Neural progenitor cell (in vitro differentiated cells): ENCODE data around the gene FBN2. TPM values are rescaled to one million over a fixed set of nuclear protein-coding genes. Genes with fewer than 3 reads are reported as not detected.

Experiments used
- DNase-seq: peaks from one replicate; pipeline ENCODE4 v3.0.0-alpha.2; 2016; ENCODE audit warnings: low spot score
- H2AFZ ChIP-seq: fragments of 200-600 bp; sonication (generic); replicated peaks from 2 replicates; pipeline ENCODE4 v1.6.1; 2016; ENCODE audit warnings: antibody characterized with exemption
- H3F3A ChIP-seq: fragments of 200-600 bp; sonication (generic); 2 replicates; pipeline ENCODE4 v1.6.1; 2016; ENCODE audit warnings: antibody characterized with exemption, low read depth
- H3K27ac ChIP-seq: fragments of 200-600 bp; sonication (generic); 2 replicates; pipeline ENCODE4 v1.5.1; 2016; ENCODE audit warnings: mild to moderate bottlenecking
- H3K27me3 ChIP-seq: fragments of 200-600 bp; sonication (generic); 2 replicates; pipeline ENCODE4 v1.6.1; 2016; ENCODE audit warnings: mild to moderate bottlenecking, moderate library complexity
- H3K36me3 ChIP-seq: fragments of 200-600 bp; sonication (generic); 2 replicates; pipeline ENCODE4 v1.5.1; 2016
- H3K4me1 ChIP-seq: fragments of 200-600 bp; sonication (generic); 2 replicates; pipeline ENCODE4 v1.6.1; 2016; ENCODE audit warnings: mixed run types
- H3K4me2 ChIP-seq: fragments of 200-600 bp; sonication (generic); 2 replicates; pipeline ENCODE4 v1.6.1; 2016
- H3K4me3 ChIP-seq: fragments of 200-600 bp; sonication (generic); 2 replicates; pipeline ENCODE4 v1.5.1; 2016
- H3K79me2 ChIP-seq: fragments of 200-600 bp; sonication (generic); 2 replicates; pipeline ENCODE4 v1.6.1; 2016; ENCODE audit warnings: low read depth
- H3K9ac ChIP-seq: fragments of 200-600 bp; sonication (generic); 2 replicates; pipeline ENCODE4 v1.6.1; 2016
- H3K9me3 ChIP-seq: fragments of 200-600 bp; sonication (generic); 2 replicates; pipeline ENCODE4 v1.5.1; 2016; ENCODE audit warnings: low read depth
- H4K20me1 ChIP-seq: fragments of 200-600 bp; sonication (generic); 2 replicates; pipeline ENCODE4 v1.6.1; 2016; ENCODE audit warnings: low read depth
- H3K27ac Mint-ChIP-seq: 3 replicates; pipeline ENCODE4 v1.8.0; 2021; ENCODE audit warnings: mixed read lengths
- H3K27me3 Mint-ChIP-seq: 2 replicates; pipeline ENCODE4 v1.8.0; 2022; ENCODE audit warnings: low read depth, mild to moderate bottlenecking, inconsistent platforms, moderate library complexity, mixed read lengths; ENCODE audit not compliant: insufficient read depth
- H3K36me3 Mint-ChIP-seq: 3 replicates; pipeline ENCODE4 v1.8.0; 2021; ENCODE audit warnings: mixed read lengths
- H3K4me1 Mint-ChIP-seq: 3 replicates; pipeline ENCODE4 v1.8.0; 2021; ENCODE audit warnings: mixed read lengths
- H3K4me3 Mint-ChIP-seq: 3 replicates; pipeline ENCODE4 v1.8.0; 2021; ENCODE audit warnings: mild to moderate bottlenecking, moderate library complexity, mixed read lengths
- H3K9me3 Mint-ChIP-seq: 3 replicates; pipeline ENCODE4 v1.8.0; 2020; ENCODE audit warnings: mixed read lengths
- CTCF ChIP-seq: fragments of 200-600 bp; sonication (generic); IDR thresholded peaks from 2 replicates; pipeline ENCODE4 v1.5.1; 2017; ENCODE audit warnings: antibody characterized with exemption, mild to moderate bottlenecking
- EZH2 ChIP-seq: fragments of 200-600 bp; sonication (generic); IDR thresholded peaks from 2 replicates; pipeline ENCODE4 v1.6.1; 2017; ENCODE audit warnings: antibody characterized with exemption, mild to moderate bottlenecking, moderate library complexity
- EZH2phosphoT487 ChIP-seq: fragments of 200-600 bp; sonication (generic); IDR thresholded peaks from 2 replicates; pipeline ENCODE4 v1.6.1; 2017; ENCODE audit warnings: antibody characterized with exemption
- total RNA-seq: library from RNA; depleted of rRNA; stranded (reverse); fragments of >200 nt; gene quantifications from 2 replicates; pipeline ENCODE4 v1.2.3, GENCODE V29; 2015; ENCODE audit warnings: low replicate concordance

FBN2 gene
- total RNA-seq, 1 donor from 2014 or later: 88.1 TPM

GRCh38 chr5:128407944-128408343 lies 130.1 kb downstream of the FBN2 start:
- no peaks in the 10 kb centered on the region for H3K79me2 ChIP-seq
- Mint-ChIP-seq H3K9me3 (peaks cover 3% of the 10 kb centered on the region), H3K27me3 (no peaks in the 10 kb centered on the region), H3K27ac (no peak overlapping the region), H3K4me3 (no peak overlapping the region), H3K4me1 (peaks cover 25% of the 10 kb centered on the region), H3K36me3 (peaks cover 36% of the 10 kb centered on the region)
- no peak overlapping the region for H2AFZ ChIP-seq
- no peaks in the 10 kb centered on the region for H4K20me1 ChIP-seq
- H3K9ac ChIP-seq: no peak overlapping the region
- TF ChIP-seq CTCF: no peak
- TF ChIP-seq EZH2phosphoT487: no peak
- TF ChIP-seq EZH2: no peak
- H3K4me3 ChIP-seq: no peak overlapping the region
- H3K4me2 ChIP-seq: no peak overlapping the region
- no peaks in the 10 kb centered on the region for H3K27me3 ChIP-seq
- DNase-seq: no peak
- H3K36me3 ChIP-seq: no peaks in the 10 kb centered on the region
- H3F3A ChIP-seq: no peaks in the 10 kb centered on the region
- H3K9me3 ChIP-seq: no peaks in the 10 kb centered on the region
- no peak overlapping the region for H3K27ac ChIP-seq
- H3K4me1 ChIP-seq: peaks cover 36% of the 10 kb centered on the region

GRCh38 chr5:128406803-128407202 lies 131.2 kb downstream of the FBN2 start:
- no peak overlapping the region for H3K27ac ChIP-seq
- TF ChIP-seq EZH2: no peak
- no peak overlapping the region for H3K4me3 ChIP-seq
- no peaks in the 10 kb centered on the region for H4K20me1 ChIP-seq
- no peak overlapping the region for H3K4me2 ChIP-seq
- no peak overlapping the region for H3K9ac ChIP-seq
- peaks cover 25% of the 10 kb centered on the region for H3K4me1 Mint-ChIP-seq
- H3K36me3 Mint-ChIP-seq: peaks cover 36% of the 10 kb centered on the region
- H2AFZ ChIP-seq: no peak overlapping the region
- no peak overlapping the region for H3K4me3 Mint-ChIP-seq
- H3F3A ChIP-seq: no peaks in the 10 kb centered on the region
- DNase-seq: no peak
- peaks cover 47% of the 10 kb centered on the region for H3K4me1 ChIP-seq
- H3K27ac Mint-ChIP-seq: no peak overlapping the region
- H3K27me3 Mint-ChIP-seq: no peaks in the 10 kb centered on the region
- H3K27me3 ChIP-seq: no peaks in the 10 kb centered on the region
- no peaks in the 10 kb centered on the region for H3K79me2 ChIP-seq
- H3K9me3 Mint-ChIP-seq: peaks cover 3% of the 10 kb centered on the region
- H3K9me3 ChIP-seq: no peaks in the 10 kb centered on the region
- H3K36me3 ChIP-seq: no peaks in the 10 kb centered on the region

GRCh38 chr5:128405159-128405558 lies 132.9 kb downstream of the FBN2 start:
- Mint-ChIP-seq H3K4me1 (peaks cover 19% of the 10 kb centered on the region), H3K27ac (no peak overlapping the region), H3K27me3 (no peaks in the 10 kb centered on the region), H3K36me3 (peaks cover 33% of the 10 kb centered on the region), H3K4me3 (no peak overlapping the region), H3K9me3 (no peaks in the 10 kb centered on the region)
- H3K79me2 ChIP-seq: no peaks in the 10 kb centered on the region
- H3K9ac ChIP-seq: no peak overlapping the region
- no peaks in the 10 kb centered on the region for H3F3A ChIP-seq
- no peak for TF ChIP-seq EZH2phosphoT487
- TF ChIP-seq EZH2: no peak
- TF ChIP-seq CTCF: no peak
- no peak overlapping the region for H2AFZ ChIP-seq
- H3K4me2 ChIP-seq: no peak overlapping the region
- H3K36me3 ChIP-seq: no peaks in the 10 kb centered on the region
- H3K27me3 ChIP-seq: no peaks in the 10 kb centered on the region
- H4K20me1 ChIP-seq: no peaks in the 10 kb centered on the region
- peaks cover 43% of the 10 kb centered on the region for H3K4me1 ChIP-seq
- H3K4me3 ChIP-seq: no peak overlapping the region
- H3K27ac ChIP-seq: no peak overlapping the region
- DNase-seq: no peak
- no peaks in the 10 kb centered on the region for H3K9me3 ChIP-seq

GRCh38 chr5:128403333-128403732 lies 134.7 kb downstream of the FBN2 start:
- peak overlapping the region; percentile 13 for H3K4me2 ChIP-seq
- no peak overlapping the region for H3K4me3 ChIP-seq
- no peak for TF ChIP-seq CTCF
- no peak for TF ChIP-seq EZH2phosphoT487
- no peaks in the 10 kb centered on the region for H3K79me2 ChIP-seq
- Mint-ChIP-seq H3K27me3 (no peaks in the 10 kb centered on the region), H3K36me3 (peaks cover 36% of the 10 kb centered on the region), H3K4me1 (peaks cover 15% of the 10 kb centered on the region), H3K4me3 (no peak overlapping the region), H3K9me3 (no peaks in the 10 kb centered on the region), H3K27ac (no peak overlapping the region)
- H3K4me1 ChIP-seq: peaks cover 27% of the 10 kb centered on the region
- no peaks in the 10 kb centered on the region for H3K36me3 ChIP-seq
- DNase-seq: no peak
- no peaks in the 10 kb centered on the region for H3F3A ChIP-seq
- H3K27ac ChIP-seq: no peak overlapping the region
- no peaks in the 10 kb centered on the region for H3K27me3 ChIP-seq
- H2AFZ ChIP-seq: no peak overlapping the region
- H3K9ac ChIP-seq: no peak overlapping the region
- no peaks in the 10 kb centered on the region for H4K20me1 ChIP-seq
- H3K9me3 ChIP-seq: no peaks in the 10 kb centered on the region
